Neuron (in vitro differentiated cells): Measurements from ENCODE around the gene RPA1.

ENCODE experiments used
- H2AFZ ChIP-seq: one replicate; pipeline ENCODE4 v1.6.1; 2013; ENCODE audit warnings: low read depth, mild to moderate bottlenecking, inconsistent platforms, low read length, moderate library complexity
- H3K27me3 ChIP-seq: one replicate; pipeline ENCODE4 v1.6.1; 2013; ENCODE audit warnings: low read length; ENCODE audit not compliant: insufficient read depth
- H3K36me3 ChIP-seq: one replicate; pipeline ENCODE4 v1.6.1; 2013; ENCODE audit warnings: low read length; ENCODE audit not compliant: insufficient read depth
- H3K4me1 ChIP-seq: one replicate; pipeline ENCODE4 v1.6.1; 2013; ENCODE audit warnings: low read length; ENCODE audit not compliant: insufficient read depth
- H3K4me3 ChIP-seq: 2 replicates; pipeline ENCODE4 v1.5.1; 2013; ENCODE audit warnings: mild to moderate bottlenecking, low read length, moderate library complexity
- H3K9me3 ChIP-seq: one replicate; pipeline ENCODE4 v1.6.1; 2013; ENCODE audit warnings: low read length

The RPA1 gene

DNA sequence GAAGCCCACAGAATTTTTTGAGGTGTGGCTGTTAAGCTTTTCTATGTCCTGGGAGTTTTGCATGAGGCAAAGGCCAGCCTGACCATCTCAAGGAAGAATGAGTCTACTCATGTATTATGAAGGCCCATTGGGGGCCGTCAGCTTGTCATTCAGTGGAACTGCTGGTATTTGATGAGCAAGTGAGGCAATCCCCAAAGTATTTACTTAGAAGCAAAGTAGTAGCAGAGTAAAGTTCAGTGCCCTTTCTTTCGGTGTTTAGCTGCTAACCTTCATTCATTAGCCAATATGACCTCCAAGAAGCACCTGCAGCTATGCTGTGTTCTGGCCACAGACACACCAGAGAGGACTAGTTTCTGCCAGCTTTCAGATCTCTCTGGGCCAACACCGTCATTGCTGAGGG, 80.2 kb downstream of the RPA1 start:
- H3K9me3 ChIP-seq = no peaks in the 10 kb centered on the region
- H2AFZ ChIP-seq = no peak overlapping the region
- no peaks in the 10 kb centered on the region for H3K27me3 ChIP-seq
- H3K4me3 ChIP-seq = no peak overlapping the region
- no peaks in the 10 kb centered on the region for H3K36me3 ChIP-seq
- peaks cover 44% of the 10 kb centered on the region for H3K4me1 ChIP-seq

DNA sequence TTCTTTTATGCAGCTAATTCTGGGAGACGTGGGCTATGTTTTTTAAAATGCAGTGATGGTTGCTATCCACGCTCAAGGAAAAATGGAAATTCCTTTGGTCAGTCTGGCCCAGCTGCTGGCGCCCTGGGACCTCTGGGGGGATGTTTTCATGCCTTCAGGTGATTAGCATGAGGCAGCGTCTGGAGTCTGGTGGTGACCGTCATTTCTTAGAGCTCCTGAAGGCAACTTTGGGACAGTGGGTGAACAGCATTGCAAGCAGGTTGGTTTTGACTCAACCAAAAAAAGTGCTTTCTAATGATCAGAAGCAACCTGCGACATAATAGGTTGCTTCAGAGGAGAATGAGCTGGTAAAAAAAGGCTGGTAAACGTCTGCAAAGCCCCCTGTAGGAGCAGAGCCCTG, 82.3 kb downstream of the RPA1 start:
- H3K27me3 ChIP-seq = peaks cover 4% of the 10 kb centered on the region
- H3K36me3 ChIP-seq = no peaks in the 10 kb centered on the region
- H3K4me3 ChIP-seq = no peak overlapping the region
- H2AFZ ChIP-seq = no peak overlapping the region
- no peaks in the 10 kb centered on the region for H3K9me3 ChIP-seq
- H3K4me1 ChIP-seq = peaks cover 33% of the 10 kb centered on the region

DNA sequence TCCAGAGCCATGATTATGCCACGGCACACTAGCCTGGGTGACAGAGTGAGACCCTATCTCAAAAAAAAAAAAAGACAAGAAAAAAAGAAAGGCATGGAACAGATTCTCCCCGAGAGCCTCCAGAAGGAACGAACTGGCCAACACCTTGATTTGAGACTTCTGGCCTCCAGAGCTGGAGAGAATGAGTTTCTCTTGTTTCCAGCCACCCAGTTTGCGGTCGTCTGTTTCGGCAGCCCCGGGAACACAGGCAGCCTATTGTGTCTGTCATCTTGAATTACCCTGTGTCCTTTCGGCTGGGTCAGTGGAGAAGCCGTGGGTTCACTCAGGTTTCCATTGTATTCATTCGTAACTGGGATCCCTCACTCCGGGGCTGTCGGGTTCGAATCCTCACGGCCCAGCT, 83.9 kb downstream of the RPA1 start:
- no peak overlapping the region for H2AFZ ChIP-seq
- peaks cover 4% of the 10 kb centered on the region for H3K27me3 ChIP-seq
- H3K4me1 ChIP-seq = peaks cover 24% of the 10 kb centered on the region
- no peaks in the 10 kb centered on the region for H3K36me3 ChIP-seq
- H3K9me3 ChIP-seq = no peaks in the 10 kb centered on the region
- no peak overlapping the region for H3K4me3 ChIP-seq

GRCh38 chr17:1914661-1915083, 84.9 kb downstream of the RPA1 start:
- no peaks in the 10 kb centered on the region for H3K36me3 ChIP-seq
- peaks cover 17% of the 10 kb centered on the region for H3K4me1 ChIP-seq
- no peak overlapping the region for H3K4me3 ChIP-seq
- H3K27me3 ChIP-seq = peaks cover 4% of the 10 kb centered on the region
- H3K9me3 ChIP-seq = no peaks in the 10 kb centered on the region
- H2AFZ ChIP-seq = no peak overlapping the region

DNA sequence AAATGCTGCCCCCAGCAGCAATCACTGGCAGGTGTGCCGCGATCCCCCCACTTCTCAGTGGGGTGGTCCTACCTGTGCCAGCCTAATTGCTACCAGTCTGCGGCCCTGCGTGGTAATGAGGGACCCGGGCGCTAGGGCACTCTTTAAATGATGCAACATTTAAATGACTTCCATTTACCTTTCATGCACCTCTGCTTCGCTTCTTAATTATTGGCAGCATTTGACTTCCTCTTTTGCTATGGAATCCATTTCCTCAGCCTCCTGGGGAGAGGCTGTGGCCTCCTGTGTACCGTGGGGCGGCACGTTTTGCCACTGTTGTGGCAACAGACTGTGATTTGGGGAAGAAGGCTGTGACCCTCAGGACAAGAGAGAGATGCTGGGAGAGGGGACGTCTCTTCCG, 86.1 kb downstream of the RPA1 start:
- H3K36me3 ChIP-seq = no peaks in the 10 kb centered on the region
- H2AFZ ChIP-seq = no peak overlapping the region
- H3K9me3 ChIP-seq = no peaks in the 10 kb centered on the region
- peaks cover 10% of the 10 kb centered on the region for H3K4me1 ChIP-seq
- H3K4me3 ChIP-seq = no peak overlapping the region
- H3K27me3 ChIP-seq = peaks cover 4% of the 10 kb centered on the region

DNA sequence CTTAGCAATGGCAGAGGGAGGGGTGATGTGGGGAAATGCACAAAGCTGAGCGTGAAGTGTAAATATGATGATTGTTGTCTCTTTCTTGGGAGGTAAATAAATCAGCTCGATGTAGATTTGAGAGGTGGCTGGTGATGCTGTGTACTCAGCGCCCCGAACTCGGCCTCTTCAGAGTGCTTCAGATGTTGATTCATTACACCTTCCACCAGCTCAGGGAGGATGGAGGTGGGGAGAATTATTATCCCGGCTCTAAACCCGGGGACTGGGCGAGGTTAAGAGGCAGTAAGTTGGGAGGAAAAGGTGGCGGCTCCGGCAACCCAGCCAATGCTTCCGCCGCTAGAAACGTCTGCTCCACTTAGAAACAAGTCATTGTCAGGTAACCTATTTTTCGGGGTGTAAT, 86.5 kb downstream of the RPA1 start:
- Histone ChIP-seq H3K27me3 (peaks cover 4% of the 10 kb centered on the region), H3K4me1 (peaks cover 10% of the 10 kb centered on the region), H3K36me3 (no peaks in the 10 kb centered on the region), H3K9me3 (no peaks in the 10 kb centered on the region), H2AFZ (no peak overlapping the region), H3K4me3 (no peak overlapping the region)

GRCh38 chr17:1916963-1917715, 87.3 kb downstream of the RPA1 start:
- Histone ChIP-seq H3K4me3 (no peak overlapping the region), H3K9me3 (no peaks in the 10 kb centered on the region), H3K4me1 (peaks cover 10% of the 10 kb centered on the region), H2AFZ (no peak overlapping the region), H3K27me3 (peaks cover 4% of the 10 kb centered on the region), H3K36me3 (no peaks in the 10 kb centered on the region)

DNA sequence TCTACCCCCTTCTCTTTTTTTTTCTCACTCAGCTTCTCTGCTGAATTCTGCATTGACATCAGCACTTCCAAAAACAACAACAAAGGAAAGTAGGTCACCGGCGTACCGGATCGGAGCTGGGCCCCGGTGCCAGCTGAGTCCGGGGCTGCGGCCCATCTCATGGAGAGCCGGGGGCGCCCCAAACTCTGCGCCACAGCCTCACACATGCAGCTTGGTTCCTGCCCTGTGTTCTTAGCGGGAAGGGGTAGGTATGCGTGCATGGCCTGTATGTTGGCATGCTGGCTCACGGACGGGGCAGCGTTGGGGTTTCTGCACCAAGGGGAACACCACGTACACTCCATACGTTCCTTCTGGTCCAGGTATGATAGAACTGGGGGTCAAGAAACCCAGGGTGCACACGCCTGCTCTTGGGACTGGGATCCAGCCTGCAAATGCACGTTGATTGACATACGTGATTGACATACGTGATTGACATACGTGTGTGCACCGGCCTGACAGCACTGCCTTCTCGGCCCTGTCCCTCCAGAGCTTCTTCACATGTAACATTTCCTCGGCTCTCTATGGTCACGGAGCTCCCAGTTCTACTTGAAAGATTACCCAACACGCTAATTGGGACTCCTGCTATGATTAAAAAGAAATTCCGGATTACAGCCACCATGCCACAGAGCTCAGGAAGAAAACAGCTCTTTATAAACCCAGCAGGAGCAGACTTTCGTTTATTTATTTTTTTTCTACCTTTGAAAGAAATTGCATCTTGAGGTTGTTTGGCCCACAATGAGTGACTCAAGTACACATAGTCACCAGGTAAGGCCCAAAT, 88.7 kb downstream of the RPA1 start:
- no peaks in the 10 kb centered on the region for H3K36me3 ChIP-seq
- no peak overlapping the region for H3K4me3 ChIP-seq
- peaks cover 4% of the 10 kb centered on the region for H3K27me3 ChIP-seq
- H2AFZ ChIP-seq = no peak overlapping the region
- peaks cover 10% of the 10 kb centered on the region for H3K4me1 ChIP-seq
- H3K9me3 ChIP-seq = no peaks in the 10 kb centered on the region

- Histone ChIP-seq H3K4me3 (no peak overlapping the region), H3K36me3 (no peaks in the 10 kb centered on the region), H3K4me1 (peaks cover 10% of the 10 kb centered on the region), H3K27me3 (peaks cover 4% of the 10 kb centered on the region), H3K9me3 (no peaks in the 10 kb centered on the region), H2AFZ (no peak overlapping the region)
These were observed 89.4 kb downstream of the RPA1 start for GRCh38 chr17:1919201-1919600.

DNA sequence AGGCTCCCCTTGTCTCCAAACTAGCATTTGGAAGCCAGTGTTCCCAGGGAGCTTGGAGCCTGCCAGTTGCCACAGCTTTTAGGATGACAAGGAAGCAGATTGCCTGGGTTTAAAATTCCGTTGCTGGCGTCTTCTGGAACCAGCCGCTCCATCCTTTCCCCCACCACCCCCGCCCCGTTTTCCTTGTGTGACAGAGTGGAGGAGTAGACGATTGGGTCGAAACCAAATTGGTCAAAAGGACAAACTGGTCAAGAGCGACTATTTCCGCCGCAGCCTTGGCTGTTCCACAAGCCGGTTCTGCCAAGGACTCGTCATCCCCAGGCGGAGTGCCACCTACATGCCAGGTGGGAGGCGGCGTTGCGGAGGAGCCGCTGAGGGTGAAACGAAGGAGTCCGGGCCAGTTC, 91.1 kb downstream of the RPA1 start:
- no peaks in the 10 kb centered on the region for H3K36me3 ChIP-seq
- no peak overlapping the region for H3K4me3 ChIP-seq
- peaks cover 1% of the 10 kb centered on the region for H3K27me3 ChIP-seq
- peaks cover 10% of the 10 kb centered on the region for H3K4me1 ChIP-seq
- H3K9me3 ChIP-seq = no peaks in the 10 kb centered on the region
- H2AFZ ChIP-seq = no peak overlapping the region

DNA sequence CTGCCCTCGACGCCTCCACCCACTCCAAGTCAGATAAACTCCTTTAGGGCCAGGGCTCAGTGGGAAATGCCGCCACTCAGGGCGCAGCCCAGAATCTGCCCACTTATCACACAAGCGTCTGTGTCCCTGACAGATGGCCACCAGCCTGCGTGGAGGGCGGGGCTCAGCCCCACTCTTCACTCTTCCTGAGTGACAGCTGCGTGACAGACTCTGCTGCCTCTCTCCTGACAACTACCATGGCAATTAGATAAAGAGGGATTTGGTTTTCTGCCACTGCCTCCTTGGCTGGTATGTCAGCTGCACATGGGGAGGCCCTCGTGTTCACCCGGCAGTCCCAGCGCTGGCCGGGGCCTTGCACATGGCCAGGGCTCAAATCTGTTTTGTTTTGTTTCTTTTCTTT, 99.2 kb downstream of the RPA1 start:
- H3K4me3 ChIP-seq = no peak overlapping the region
- peaks cover 22% of the 10 kb centered on the region for H3K4me1 ChIP-seq
- no peaks in the 10 kb centered on the region for H3K36me3 ChIP-seq
- no peaks in the 10 kb centered on the region for H3K9me3 ChIP-seq
- peaks cover 4% of the 10 kb centered on the region for H3K27me3 ChIP-seq
- H2AFZ ChIP-seq = no peak overlapping the region

DNA sequence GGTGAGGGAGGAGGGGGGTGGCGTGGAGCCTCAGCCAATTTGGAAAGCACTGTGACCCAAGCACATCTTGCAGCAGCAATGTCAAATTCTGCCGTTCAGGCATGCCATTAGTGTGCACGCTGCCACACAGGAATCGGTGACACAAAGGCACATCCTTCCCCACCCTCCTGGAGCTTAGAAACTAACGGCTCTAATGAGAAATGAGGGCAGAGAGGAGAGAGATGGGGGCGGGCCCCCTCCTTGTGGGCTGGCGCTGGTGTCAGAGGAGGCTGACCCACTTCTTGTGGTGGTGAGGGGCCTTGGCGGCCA, 100.5 kb downstream of the RPA1 start:
- no peak overlapping the region for H2AFZ ChIP-seq
- H3K4me3 ChIP-seq = no peak overlapping the region
- H3K9me3 ChIP-seq = no peaks in the 10 kb centered on the region
- no peaks in the 10 kb centered on the region for H3K36me3 ChIP-seq
- peaks cover 22% of the 10 kb centered on the region for H3K4me1 ChIP-seq
- H3K27me3 ChIP-seq = peaks cover 4% of the 10 kb centered on the region

DNA sequence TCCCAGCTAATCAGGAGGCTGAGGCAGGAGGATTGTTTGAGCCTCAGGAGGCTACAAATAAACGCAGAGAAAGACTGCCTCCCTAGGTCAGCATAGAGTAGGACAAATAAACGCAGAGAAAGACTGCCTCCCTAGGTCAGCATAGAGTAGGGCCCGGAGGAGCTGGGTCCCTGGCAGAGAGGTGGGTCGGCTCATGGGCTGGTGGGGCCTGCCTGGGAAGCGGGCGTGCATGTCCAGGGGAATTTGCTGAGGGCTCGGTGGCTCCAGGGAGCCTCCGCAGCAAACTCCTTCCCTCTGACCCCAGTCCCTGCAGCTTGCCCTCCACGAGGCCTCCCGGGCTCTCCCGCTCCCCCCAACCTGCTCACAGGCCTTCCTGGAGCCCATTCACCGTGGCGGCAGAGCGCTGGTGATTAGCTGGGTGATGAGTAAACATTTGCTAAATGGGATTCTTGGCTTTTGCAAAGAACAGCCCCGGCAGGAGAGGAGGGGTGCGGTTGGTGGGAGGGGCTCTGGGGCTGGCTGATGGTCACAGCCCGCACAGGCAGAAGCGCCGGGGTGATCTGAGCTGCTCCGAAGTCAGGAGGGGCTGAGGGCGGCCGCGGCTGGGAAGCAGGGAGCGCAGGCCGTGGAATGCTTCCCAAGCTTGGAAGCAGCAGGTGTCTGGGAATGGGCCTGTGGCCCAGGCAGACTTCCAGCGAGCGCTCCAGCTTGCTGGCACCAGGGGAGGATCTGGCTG, 102.2 kb downstream of the RPA1 start:
- Histone ChIP-seq H3K4me1 (peaks cover 22% of the 10 kb centered on the region), H3K27me3 (peaks cover 4% of the 10 kb centered on the region), H3K4me3 (no peak overlapping the region), H2AFZ (peak overlapping the region; percentile 31), H3K36me3 (no peaks in the 10 kb centered on the region), H3K9me3 (peaks cover under 1% of the 10 kb centered on the region)
